CD1c-positive myeloid dendritic cell (primary cell): Measurements from ENCODE around the gene ERLEC1.
A peak's percentile ranks its signal among the peaks of the same experiment; 100 is the strongest.
"Not testable (repeated sequence)": the region's sequence is repeated elsewhere in the genome, so short reads cannot be mapped to it uniquely, and the experiment has no call there.

Experiments
- DNase-seq: peaks from one replicate; pipeline ENCODE4 v3.0.0-alpha.2; 2016; ENCODE audit errors: extremely low spot score

The ERLEC1 gene, protein sequence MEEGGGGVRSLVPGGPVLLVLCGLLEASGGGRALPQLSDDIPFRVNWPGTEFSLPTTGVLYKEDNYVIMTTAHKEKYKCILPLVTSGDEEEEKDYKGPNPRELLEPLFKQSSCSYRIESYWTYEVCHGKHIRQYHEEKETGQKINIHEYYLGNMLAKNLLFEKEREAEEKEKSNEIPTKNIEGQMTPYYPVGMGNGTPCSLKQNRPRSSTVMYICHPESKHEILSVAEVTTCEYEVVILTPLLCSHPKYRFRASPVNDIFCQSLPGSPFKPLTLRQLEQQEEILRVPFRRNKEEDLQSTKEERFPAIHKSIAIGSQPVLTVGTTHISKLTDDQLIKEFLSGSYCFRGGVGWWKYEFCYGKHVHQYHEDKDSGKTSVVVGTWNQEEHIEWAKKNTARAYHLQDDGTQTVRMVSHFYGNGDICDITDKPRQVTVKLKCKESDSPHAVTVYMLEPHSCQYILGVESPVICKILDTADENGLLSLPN

GRCh38 chr2:53786705-53787613 lies at the start of gene ERLEC1, which contains the start of gene ASB3:
Gene ERLEC1, plus strand, starts transcription at chr2:53787044. Its CDS starts 167 bp downstream, at chr2:53787211.
Gene ASB3, minus strand, starts transcription at chr2:53786953. Its CDS starts 21,381 bp downstream, at chr2:53765572.
- peak; percentile 91 for DNase-seq

- no peak for DNase-seq
Measured at GRCh38 chr2:53737091-53737490, 49.8 kb upstream of the ERLEC1 start.

DNA sequence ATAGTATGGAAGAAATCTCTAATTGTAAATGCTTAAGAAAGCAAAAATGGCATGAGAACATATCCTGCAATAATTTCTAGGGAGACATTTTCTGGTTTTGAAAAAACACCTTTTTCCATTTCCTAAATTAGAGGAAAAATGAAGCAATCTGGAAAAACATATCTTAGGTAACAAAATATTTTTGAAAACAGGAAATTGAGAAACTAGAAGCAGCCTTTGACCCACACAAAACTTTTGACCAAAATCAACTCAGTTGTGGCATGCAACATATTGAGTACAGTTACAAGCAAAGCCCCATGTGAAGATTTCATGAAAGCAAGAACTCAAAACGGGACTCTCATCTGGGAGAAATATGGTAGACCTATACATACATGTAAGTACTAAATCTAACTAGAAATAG lies 47.8 kb upstream of the ERLEC1 start:
- no peak for DNase-seq

GRCh38 chr2:53740170-53740569 lies 46.7 kb upstream of the ERLEC1 start:
- no peak for DNase-seq

GRCh38 chr2:53744395-53745065 lies 42.3 kb upstream of the ERLEC1 start:
- no peak for DNase-seq

DNA sequence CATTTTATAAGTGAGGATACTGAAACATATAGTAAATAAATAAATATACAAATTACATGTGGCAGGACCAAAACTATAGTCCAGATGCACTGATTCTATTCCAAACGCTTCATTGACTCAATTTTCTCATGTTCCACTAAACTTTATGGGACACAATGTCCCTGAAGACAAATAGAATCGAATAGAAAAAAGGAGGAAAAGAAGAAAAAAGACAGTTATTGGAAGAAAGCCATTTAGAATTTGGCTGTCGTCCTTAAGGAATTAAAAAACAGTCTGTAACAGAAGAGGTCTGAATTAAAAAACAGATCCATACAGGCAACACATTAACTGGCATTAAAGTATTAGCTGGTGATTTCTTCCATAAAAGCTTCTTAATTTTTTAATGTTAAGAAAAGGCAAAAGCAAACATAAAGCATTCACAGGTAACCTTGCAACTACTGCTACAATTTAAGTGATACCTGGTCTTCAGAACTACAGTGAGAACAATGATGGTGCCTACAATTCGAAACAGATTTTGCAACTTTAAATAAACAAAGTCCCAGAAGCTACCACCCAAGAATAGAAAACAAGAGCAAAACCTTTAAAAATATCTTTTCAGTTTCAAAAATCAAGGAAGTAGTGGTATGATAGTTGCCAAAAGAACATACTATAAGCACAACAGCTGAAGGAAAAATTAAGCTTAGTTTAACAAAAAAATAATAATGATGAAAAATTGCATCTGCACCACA lies 36.6 kb upstream of the ERLEC1 start:
- no peak for DNase-seq

- no peak for DNase-seq
Measured at GRCh38 chr2:53751728-53752127, 35.1 kb upstream of the ERLEC1 start.

- no peak for DNase-seq
Measured at GRCh38 chr2:53752385-53752784, 34.5 kb upstream of the ERLEC1 start.

DNA sequence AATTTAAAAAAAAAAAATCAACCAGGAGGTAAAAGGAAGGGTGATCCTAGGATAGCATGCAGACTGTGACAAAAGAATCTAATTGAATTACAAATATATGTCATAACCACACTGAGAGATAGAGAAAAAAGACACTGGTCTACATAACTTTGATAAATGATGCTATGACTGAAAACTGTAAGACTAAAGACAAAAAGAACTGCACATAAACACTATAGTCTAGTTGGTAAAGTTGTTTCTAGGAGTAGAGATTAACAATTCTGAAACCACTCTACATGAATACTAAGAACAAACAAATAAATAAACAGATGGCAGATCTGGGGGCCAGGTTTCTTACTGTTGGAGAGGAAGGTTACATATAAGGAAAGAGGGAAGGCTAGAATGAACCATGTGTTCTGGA lies 33.8 kb upstream of the ERLEC1 start:
- DNase-seq: no peak

- no peak for DNase-seq
Measured at GRCh38 chr2:53755121-53755520, 31.7 kb upstream of the ERLEC1 start.

DNA sequence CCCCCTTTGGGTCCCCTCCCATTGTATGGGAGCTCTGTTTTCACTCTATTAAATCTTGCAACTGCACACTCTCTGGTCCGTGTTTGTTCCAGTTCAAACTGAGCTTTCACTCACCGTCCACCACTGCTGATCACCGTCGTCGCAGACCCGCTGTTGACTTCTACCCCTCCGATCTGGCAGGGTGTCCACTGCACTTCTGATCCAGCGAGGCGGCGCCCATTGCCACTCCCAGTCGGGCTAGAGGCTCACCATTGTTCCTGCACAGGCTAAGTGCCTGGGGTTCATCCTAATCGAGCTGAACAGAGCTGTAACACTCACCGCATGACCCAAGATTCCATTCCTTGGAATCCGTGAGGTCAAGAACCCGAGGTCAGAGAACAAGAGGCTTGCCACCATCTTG lies 30.2 kb upstream of the ERLEC1 start:
- no peak for DNase-seq

- DNase-seq: not testable (repeated sequence)
Measured at GRCh38 chr2:53757206-53757605, 29.6 kb upstream of the ERLEC1 start.

DNA sequence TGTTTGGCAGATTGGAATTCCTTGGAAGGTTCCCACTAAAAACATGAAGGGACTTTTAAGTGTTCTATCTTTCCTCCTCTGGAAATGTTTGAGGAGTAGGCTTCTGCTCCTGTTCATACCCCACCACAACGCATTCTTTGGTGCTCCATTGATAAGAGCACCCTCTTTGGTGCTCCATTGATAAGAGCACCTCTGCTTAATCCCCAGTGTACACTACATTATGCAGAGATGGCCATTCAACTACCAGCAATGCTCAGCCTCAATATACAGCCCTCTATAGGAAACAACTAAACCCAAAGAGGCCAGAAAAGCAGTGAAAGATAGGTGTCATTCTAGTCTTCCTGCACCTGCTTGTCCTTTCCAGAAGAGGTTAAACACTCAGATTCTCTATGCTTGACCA lies 21.1 kb upstream of the ERLEC1 start:
- no peak for DNase-seq

GRCh38 chr2:53767405-53768241 lies 19.2 kb upstream of the ERLEC1 start, which contains the start of gene CHAC2:
Gene CHAC2, plus strand, starts transcription at chr2:53767804. Its CDS starts 83 bp downstream, at chr2:53767887.
- DNase-seq: peak; percentile 91

DNA sequence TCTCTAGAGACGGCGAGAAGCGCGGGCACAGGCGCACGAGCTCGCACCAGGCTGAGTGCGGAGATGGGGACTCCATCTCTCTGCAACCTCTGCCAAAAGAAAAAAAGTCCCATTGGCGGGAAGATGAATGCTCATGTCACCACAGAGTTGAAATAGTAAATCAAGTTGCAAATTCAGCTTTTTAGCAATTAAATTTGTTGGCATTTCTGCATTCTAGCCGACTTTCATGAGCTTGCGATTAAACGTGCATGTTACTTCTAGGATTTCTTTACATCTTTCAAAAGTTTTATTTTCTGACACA lies 18.7 kb upstream of the ERLEC1 start:
- peak; percentile 36 for DNase-seq

GRCh38 chr2:53769318-53769945 lies 17.4 kb upstream of the ERLEC1 start:
- no peak for DNase-seq

GRCh38 chr2:53770264-53770663 lies 16.6 kb upstream of the ERLEC1 start:
- DNase-seq: no peak

- DNase-seq: no peak
Measured at GRCh38 chr2:53777134-53777533, 9.7 kb upstream of the ERLEC1 start.

- peak; percentile 49 for DNase-seq
Measured at GRCh38 chr2:53778536-53779162, 8.2 kb upstream of the ERLEC1 start.
